ENCODE data around the gene LDLRAD4.

GRCh38 chr18:13540477-13541182 lies 322.1 kb downstream of the LDLRAD4 start:
- TF ChIP-seq CTCF (conservative IDR thresholded peaks at IDR 0.05) (no peak), ZFX (IDR thresholded peaks at IDR 0.05) (no peak)
